ENCODE measurements around the gene CTNND1. TPM values are rescaled to one million over a fixed set of nuclear protein-coding genes. Genes with fewer than 3 reads are reported as not detected.

Gene CTNND1
- total RNA-seq, 2 donors from 2014 or later = 190 to 216 TPM

DNA sequence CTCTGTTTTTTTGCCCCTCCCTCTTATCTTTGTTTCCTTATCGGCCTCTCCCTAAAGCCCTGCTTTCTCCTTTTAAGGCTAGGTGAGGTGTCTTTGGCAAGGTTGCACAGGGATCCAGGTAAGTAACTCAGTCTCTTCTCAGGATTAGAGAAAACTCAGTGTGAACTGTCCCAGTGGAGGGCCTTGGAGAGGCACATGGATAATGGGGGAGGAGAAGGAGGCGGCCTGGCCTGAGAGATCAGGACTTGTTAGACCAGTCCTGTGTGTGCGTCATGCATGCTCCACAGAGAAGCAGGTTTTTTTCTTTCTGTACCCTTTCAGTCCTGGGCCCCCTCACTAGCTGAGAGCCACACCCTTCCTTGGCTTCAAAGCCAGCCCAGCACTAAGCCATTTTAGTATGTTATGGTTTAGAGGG is 19.9 kb downstream of the CTNND1 start:
- Histone ChIP-seq H3K27me3 (ENCODE audit: control insufficient read depth, insufficient read depth, low read length, poor library complexity, severe bottlenecking) (no peaks in the 10 kb centered on the region), H3K9me3 (ENCODE audit: control insufficient read depth, low read length) (no peaks in the 10 kb centered on the region), H3K4me1 (ENCODE audit: control insufficient read depth, insufficient read depth, low read length) (peaks cover 31% of the 10 kb centered on the region), H3K4me3 (ENCODE audit: low read length) (no peak overlapping the region), H3K27ac (ENCODE audit: low read depth, low read length) (peak overlapping the region; percentile 62), H3K36me3 (ENCODE audit: control insufficient read depth, insufficient read depth, low read length) (peaks cover 4% of the 10 kb centered on the region), H3K9ac (ENCODE audit: extremely low read depth, low read length, poor library complexity, severe bottlenecking) (peak overlapping the region; percentile 58)
- Mint-ChIP-seq H3K27me3 (ENCODE audit: insufficient read depth) (no peaks in the 10 kb centered on the region), H3K4me1 (peaks cover 74% of the 10 kb centered on the region), H3K27ac (peak overlapping the region; percentile 100), H3K36me3 (ENCODE audit: low read depth) (peaks cover 22% of the 10 kb centered on the region), H3K9me3 (no peaks in the 10 kb centered on the region), H3K4me3 (peak overlapping the region; percentile 49)
- WGBS, 2 experiments (ENCODE audit: insufficient coverage in 1 of 2, insufficient read length in 1 of 2) = 57 to 77% methylated on average over 1 to 2 of the region's 3 CpGs
- TF ChIP-seq, protein P1, sequence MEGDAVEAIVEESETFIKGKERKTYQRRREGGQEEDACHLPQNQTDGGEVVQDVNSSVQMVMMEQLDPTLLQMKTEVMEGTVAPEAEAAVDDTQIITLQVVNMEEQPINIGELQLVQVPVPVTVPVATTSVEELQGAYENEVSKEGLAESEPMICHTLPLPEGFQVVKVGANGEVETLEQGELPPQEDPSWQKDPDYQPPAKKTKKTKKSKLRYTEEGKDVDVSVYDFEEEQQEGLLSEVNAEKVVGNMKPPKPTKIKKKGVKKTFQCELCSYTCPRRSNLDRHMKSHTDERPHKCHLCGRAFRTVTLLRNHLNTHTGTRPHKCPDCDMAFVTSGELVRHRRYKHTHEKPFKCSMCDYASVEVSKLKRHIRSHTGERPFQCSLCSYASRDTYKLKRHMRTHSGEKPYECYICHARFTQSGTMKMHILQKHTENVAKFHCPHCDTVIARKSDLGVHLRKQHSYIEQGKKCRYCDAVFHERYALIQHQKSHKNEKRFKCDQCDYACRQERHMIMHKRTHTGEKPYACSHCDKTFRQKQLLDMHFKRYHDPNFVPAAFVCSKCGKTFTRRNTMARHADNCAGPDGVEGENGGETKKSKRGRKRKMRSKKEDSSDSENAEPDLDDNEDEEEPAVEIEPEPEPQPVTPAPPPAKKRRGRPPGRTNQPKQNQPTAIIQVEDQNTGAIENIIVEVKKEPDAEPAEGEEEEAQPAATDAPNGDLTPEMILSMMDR (conservative IDR thresholded peaks at IDR 0.05) = no peak
- DNase-seq = peak; percentile 94

GRCh38 chr11:57785072-57785471 is 23.5 kb downstream of the CTNND1 start:
- Histone ChIP-seq H3K36me3 (ENCODE audit: control insufficient read depth, insufficient read depth, low read length) (peaks cover 16% of the 10 kb centered on the region), H3K9ac (ENCODE audit: extremely low read depth, low read length, poor library complexity, severe bottlenecking) (no peak overlapping the region), H3K4me1 (ENCODE audit: control insufficient read depth, insufficient read depth, low read length) (peaks cover 15% of the 10 kb centered on the region), H3K27ac (ENCODE audit: low read depth, low read length) (no peak overlapping the region), H3K9me3 (ENCODE audit: control insufficient read depth, low read length) (no peaks in the 10 kb centered on the region), H3K4me3 (ENCODE audit: low read length) (no peak overlapping the region), H3K27me3 (ENCODE audit: control insufficient read depth, insufficient read depth, low read length, poor library complexity, severe bottlenecking) (no peaks in the 10 kb centered on the region)
- TF ChIP-seq, protein P1 (conservative IDR thresholded peaks at IDR 0.05) = no peak
- no peak for DNase-seq
- H3K27ac Mint-ChIP-seq = peak overlapping the region; percentile 21
- peaks cover 26% of the 10 kb centered on the region for H3K36me3 Mint-ChIP-seq (ENCODE audit: low read depth)
- no peaks in the 10 kb centered on the region for H3K27me3 Mint-ChIP-seq (ENCODE audit: insufficient read depth)
- peaks cover 62% of the 10 kb centered on the region for H3K4me1 Mint-ChIP-seq
- 83 to 92% methylated on average over 1 to 2 of the region's 2 CpGs for WGBS, 2 experiments (ENCODE audit: insufficient coverage in 1 of 2, insufficient read length in 1 of 2)
- H3K9me3 Mint-ChIP-seq = no peaks in the 10 kb centered on the region
- no peak overlapping the region for H3K4me3 Mint-ChIP-seq

- no peak overlapping the region for H3K9ac ChIP-seq (ENCODE audit: extremely low read depth, low read length, poor library complexity, severe bottlenecking)
- no peaks in the 10 kb centered on the region for H3K9me3 ChIP-seq (ENCODE audit: control insufficient read depth, low read length)
- no peaks in the 10 kb centered on the region for H3K27me3 ChIP-seq (ENCODE audit: control insufficient read depth, insufficient read depth, low read length, poor library complexity, severe bottlenecking)
- peaks cover 22% of the 10 kb centered on the region for H3K36me3 ChIP-seq (ENCODE audit: control insufficient read depth, insufficient read depth, low read length)
- peaks cover 57% of the 10 kb centered on the region for H3K4me1 Mint-ChIP-seq
- peaks cover 11% of the 10 kb centered on the region for H3K4me1 ChIP-seq (ENCODE audit: control insufficient read depth, insufficient read depth, low read length)
- H3K27ac Mint-ChIP-seq = no peak overlapping the region
- peaks cover 34% of the 10 kb centered on the region for H3K36me3 Mint-ChIP-seq (ENCODE audit: low read depth)
- H3K27me3 Mint-ChIP-seq (ENCODE audit: insufficient read depth) = no peaks in the 10 kb centered on the region
- H3K27ac ChIP-seq (ENCODE audit: low read depth, low read length) = no peak overlapping the region
- H3K9me3 Mint-ChIP-seq = no peaks in the 10 kb centered on the region
- WGBS, 2 experiments (ENCODE audit: insufficient coverage in 1 of 2, insufficient read length in 1 of 2) = 97 to 100% methylated on average over 2 to 3 of the region's 4 CpGs
- no peak overlapping the region for H3K4me3 ChIP-seq (ENCODE audit: low read length)
- H3K4me3 Mint-ChIP-seq = no peak overlapping the region
- TF ChIP-seq, protein P1 (conservative IDR thresholded peaks at IDR 0.05) = no peak
- no peak for DNase-seq
These were observed 24.8 kb downstream of the CTNND1 start for GRCh38 chr11:57786436-57786835.

All from endodermal cell (in vitro differentiated cells).